Naive thymus-derived CD4-positive, alpha-beta T cell (primary cell): ENCODE data around the gene PCDHB6. TPM values are rescaled to one million over a fixed set of nuclear protein-coding genes. Genes with fewer than 3 reads are reported as not detected.
"Not testable (repeated sequence)": the region's sequence is repeated elsewhere in the genome, so short reads cannot be mapped to it uniquely, and the experiment has no call there.

Experiments used
- ATAC-seq: fragments of 150-1000 bp; cut with Tn5 transposase; 2 replicates; pipeline ENCODE4 v1.10.0; 2021; ENCODE audit warnings: mild to moderate bottlenecking, moderate library complexity
- CTCF ChIA-PET: fragments of 350-600 bp; sonication (Branson Sonifier 250); formaldehyde crosslinking; loops from one replicate; lab custom pipeline; 2021; ENCODE audit warnings: antibody characterized with exemption; lab: Charles Lee
- POLR2A ChIA-PET: fragments of 350-600 bp; sonication (Branson Sonifier 250); formaldehyde crosslinking; loops from one replicate; lab custom pipeline; 2021; ENCODE audit warnings: antibody characterized with exemption, inconsistent platforms; lab: Charles Lee
- DNase-seq, 9 donors: peaks; one replicate each; pipeline versions ENCODE4 v3.0.0 to v3.0.0-alpha.2; 2020 to 2022; ENCODE audit warnings: mixed read lengths in 1 of 9
- H3K27ac ChIP-seq: one replicate; pipeline ENCODE4 v1.7.0; 2013; ENCODE audit warnings: mild to moderate bottlenecking, low read depth, low read length, moderate library complexity
- H3K27me3 ChIP-seq, 2 donors: one replicate each; pipeline ENCODE4 v1.7.0; 2013; ENCODE audit warnings: low read length in 2 of 2, mild to moderate bottlenecking in 2 of 2, moderate library complexity in 2 of 2; ENCODE audit not compliant: control insufficient read depth in 2 of 2, insufficient read depth in 2 of 2
- H3K36me3 ChIP-seq, 3 experiments: 1 replicate in 2 of 3; 2 replicates in 1 of 3; pipeline ENCODE4 v1.7.0; 2013; ENCODE audit warnings: low read length in 3 of 3, mild to moderate bottlenecking in 3 of 3, moderate library complexity in 1 of 3; ENCODE audit not compliant: insufficient read depth in 3 of 3, control insufficient read depth in 2 of 3
- H3K4me1 ChIP-seq, 2 donors: one replicate each; pipeline ENCODE4 v1.7.0; 2013; ENCODE audit warnings: low read length in 2 of 2, mild to moderate bottlenecking in 2 of 2, moderate library complexity in 1 of 2; ENCODE audit not compliant: control insufficient read depth in 2 of 2, insufficient read depth in 2 of 2
- H3K4me3 ChIP-seq: 2 replicates; pipeline ENCODE4 v1.7.0; 2013; ENCODE audit warnings: mild to moderate bottlenecking, low read length
- H3K9me3 ChIP-seq, 3 experiments: 1 replicate in 2 of 3; 2 replicates in 1 of 3; pipeline ENCODE4 v1.7.0; 2013; ENCODE audit warnings: low read length in 3 of 3; ENCODE audit not compliant: control insufficient read depth in 2 of 3
- H3K27ac Mint-ChIP-seq, 9 donors: one replicate each; pipeline ENCODE4 v1.8.0; 2020 to 2022; ENCODE audit warnings: mixed read lengths in 9 of 9, mild to moderate bottlenecking in 8 of 9, moderate library complexity in 5 of 9, inconsistent platforms in 2 of 9
- H3K27me3 Mint-ChIP-seq, 5 donors: one replicate each; pipeline ENCODE4 v1.8.0; 2021 to 2022; ENCODE audit warnings: mixed read lengths in 5 of 5, mild to moderate bottlenecking in 1 of 5
- H3K36me3 Mint-ChIP-seq, 5 donors: one replicate each; pipeline ENCODE4 v1.8.0; 2020 to 2022; ENCODE audit warnings: mixed read lengths in 5 of 5, mild to moderate bottlenecking in 3 of 5, inconsistent platforms in 1 of 5
- H3K4me1 Mint-ChIP-seq, 7 donors: one replicate each; pipeline ENCODE4 v1.8.0; 2020 to 2022; ENCODE audit warnings: mixed read lengths in 7 of 7, mild to moderate bottlenecking in 3 of 7, inconsistent platforms in 1 of 7
- H3K4me3 Mint-ChIP-seq, 10 donors: one replicate each; pipeline ENCODE4 v1.8.0; 2020 to 2022; ENCODE audit warnings: mild to moderate bottlenecking in 10 of 10, mixed read lengths in 10 of 10, moderate library complexity in 6 of 10, inconsistent platforms in 2 of 10
- H3K9me3 Mint-ChIP-seq, 11 donors: one replicate each; pipeline ENCODE4 v1.8.0; 2020 to 2022; ENCODE audit warnings: mixed read lengths in 11 of 11, mild to moderate bottlenecking in 4 of 11, inconsistent platforms in 1 of 11, moderate library complexity in 1 of 11
- intact Hi-C, 2 donors: fragments of 100-400 bp; cut with micrococcal nuclease; formaldehyde crosslinking; loops; one replicate each; pipeline ENCODE4 v1.15.1; 2023
- polyA plus RNA-seq, 2 donors: library from polyadenylated mRNA; unstranded; fragments of 300-500 nt; fragmentation: Illumina TruSeq; gene quantifications; one replicate each; pipeline ENCODE4 v1.2.3, GENCODE V29; 2021
- total RNA-seq, 6 experiments: library from RNA in 5 of 6; stranded (reverse) in 5 of 6; gene quantifications; 1 replicate in 5 of 6; 2 replicates in 1 of 6; pipeline ENCODE4 v1.2.3 and lab custom pipeline; 2021 to 2026

PCDHB6 gene
- total and polyA plus RNA-seq, 7 experiments from 2014 or later: not detected

DNA sequence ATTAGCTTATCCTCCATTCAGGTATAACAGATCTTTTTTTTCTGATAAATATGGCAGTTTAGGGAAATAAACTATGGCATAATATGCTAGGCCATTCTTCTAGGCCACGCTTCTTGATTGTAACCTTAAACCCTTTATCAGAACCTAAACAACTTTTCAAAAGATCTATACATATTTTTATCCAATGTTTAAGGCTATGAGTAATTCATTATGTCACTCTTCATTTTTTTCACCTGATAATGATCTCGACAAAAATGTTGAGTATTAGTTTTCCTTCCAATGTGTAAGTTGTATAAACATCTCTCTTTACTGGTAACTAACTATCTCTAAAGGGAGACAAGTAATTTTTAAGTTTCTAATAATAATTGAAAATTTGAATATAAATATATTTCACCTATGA, 30.6 kb upstream of the PCDHB6 start:
- Mint-ChIP-seq H3K9me3 (peaks cover 0 to 57% (median 30%) of the 10 kb centered on the region in 11 donors), H3K4me3 (no peak overlapping the region)
- CTCF ChIA-PET: no interaction called here

DNA sequence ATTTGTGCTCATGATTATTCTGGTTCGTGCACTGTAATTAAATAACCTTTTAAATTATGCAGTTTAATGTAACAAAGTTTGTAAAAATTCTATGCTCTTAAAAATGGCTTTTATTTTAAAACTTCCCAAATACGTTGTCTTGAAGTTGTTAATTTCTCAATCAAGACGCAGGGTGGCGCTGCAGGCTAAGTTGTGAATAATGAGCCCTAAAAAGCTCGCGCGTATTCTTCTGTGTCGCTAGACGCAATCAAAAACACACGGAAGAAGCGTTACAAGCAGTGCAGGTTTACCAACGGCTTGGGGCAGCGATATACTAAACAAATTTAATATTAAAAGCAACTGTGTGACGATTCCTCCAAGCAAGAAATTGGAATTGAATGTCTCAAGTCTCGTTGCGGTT, 28.3 kb upstream of the PCDHB6 start, which contains the start of gene PCDHB4:
TSS of gene PCDHB4 (plus strand) at position 256 of the 400 bp plus-strand sequence. CDS start 181 bp downstream, outside the sequence.
- DNase-seq (no peak), ATAC-seq (no peak)
- ChIA-PET POLR2A (no interaction called here), CTCF (no interaction called here)
- no peak within 1 kb of the TSS for H3K4me3 Mint-ChIP-seq
- intact Hi-C loops: no loop called here
- no peaks in the 10 kb centered on the region for H3K4me1 Mint-ChIP-seq
- H3K9me3 Mint-ChIP-seq: peaks cover 0 to 46% (median 17%) of the 10 kb centered on the region in 11 donors
- no peak within 1 kb of the TSS for H3K4me3 ChIP-seq
- H3K9me3 ChIP-seq: peaks cover 0 to 12% (median 0%) of the 10 kb centered on the region in 3 experiments
- H3K36me3 Mint-ChIP-seq: peaks cover 0 to 10% (median 6%) of the 10 kb centered on the region in 5 donors
- H3K4me1 ChIP-seq: no peaks in the 10 kb centered on the region
- no peaks in the 10 kb centered on the region for H3K27me3 ChIP-seq
- no peak within 1 kb of the TSS for H3K27ac Mint-ChIP-seq
- H3K27me3 Mint-ChIP-seq: peaks cover 5 to 37% (median 25%) of the 10 kb centered on the region in 5 donors
- H3K27ac ChIP-seq: no peak within 1 kb of the TSS
- H3K36me3 ChIP-seq: no peaks in the 10 kb centered on the region

More for the DNA sequence above, 30.6 kb upstream of the PCDHB6 start:
- intact Hi-C loops: no loop called here
- H3K36me3 Mint-ChIP-seq: peaks cover 0 to 25% (median 7%) of the 10 kb centered on the region in 5 donors
- peaks cover 0 to 12% (median 0%) of the 10 kb centered on the region in 3 experiments for H3K9me3 ChIP-seq
- H3K4me3 ChIP-seq: no peak overlapping the region
- H3K27me3 Mint-ChIP-seq: peaks cover 5 to 33% (median 26%) of the 10 kb centered on the region in 5 donors
- H3K4me1 Mint-ChIP-seq: no peaks in the 10 kb centered on the region
- H3K4me1 ChIP-seq: no peaks in the 10 kb centered on the region
- POLR2A ChIA-PET: no interaction called here
- DNase-seq: no peak
- ATAC-seq: no peak
- H3K27ac Mint-ChIP-seq: no peak overlapping the region
- H3K27ac ChIP-seq: no peak overlapping the region
- H3K27me3 ChIP-seq: no peaks in the 10 kb centered on the region
- H3K36me3 ChIP-seq: no peaks in the 10 kb centered on the region

DNA sequence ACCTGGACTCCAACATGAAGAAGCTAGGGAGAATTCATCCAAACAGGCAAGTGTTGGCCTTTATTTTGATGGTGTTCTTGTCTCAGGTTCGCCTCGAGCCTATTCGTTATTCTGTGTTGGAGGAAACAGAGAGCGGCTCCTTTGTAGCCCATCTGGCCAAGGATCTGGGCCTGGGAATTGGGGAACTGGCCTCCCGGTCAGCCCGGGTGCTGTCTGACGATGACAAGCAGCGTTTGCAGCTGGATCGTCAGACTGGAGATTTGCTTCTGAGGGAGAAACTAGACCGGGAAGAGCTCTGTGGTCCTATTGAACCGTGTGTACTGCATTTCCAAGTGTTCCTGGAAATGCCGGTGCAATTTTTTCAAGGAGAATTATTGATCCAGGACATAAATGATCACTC, 27.9 kb upstream of the PCDHB6 start:
- no peaks in the 10 kb centered on the region for H3K4me1 Mint-ChIP-seq
- peaks cover 0 to 7% (median 6%) of the 10 kb centered on the region in 5 donors for H3K36me3 Mint-ChIP-seq
- no peak overlapping the region for H3K27ac Mint-ChIP-seq
- Histone ChIP-seq H3K9me3 (peaks cover 0 to 12% (median 0%) of the 10 kb centered on the region in 3 experiments), H3K4me1 (no peaks in the 10 kb centered on the region), H3K4me3 (no peak overlapping the region), H3K27me3 (no peaks in the 10 kb centered on the region), H3K36me3 (no peaks in the 10 kb centered on the region), H3K27ac (no peak overlapping the region)
- POLR2A ChIA-PET: no interaction called here
- peaks cover 0 to 41% (median 14%) of the 10 kb centered on the region in 11 donors for H3K9me3 Mint-ChIP-seq
- peaks cover 5 to 37% (median 25%) of the 10 kb centered on the region in 5 donors for H3K27me3 Mint-ChIP-seq
- DNase-seq (no peak), ATAC-seq (no peak)
- intact Hi-C loops: no loop called here
- no peak overlapping the region for H3K4me3 Mint-ChIP-seq
- CTCF ChIA-PET: no interaction called here

DNA sequence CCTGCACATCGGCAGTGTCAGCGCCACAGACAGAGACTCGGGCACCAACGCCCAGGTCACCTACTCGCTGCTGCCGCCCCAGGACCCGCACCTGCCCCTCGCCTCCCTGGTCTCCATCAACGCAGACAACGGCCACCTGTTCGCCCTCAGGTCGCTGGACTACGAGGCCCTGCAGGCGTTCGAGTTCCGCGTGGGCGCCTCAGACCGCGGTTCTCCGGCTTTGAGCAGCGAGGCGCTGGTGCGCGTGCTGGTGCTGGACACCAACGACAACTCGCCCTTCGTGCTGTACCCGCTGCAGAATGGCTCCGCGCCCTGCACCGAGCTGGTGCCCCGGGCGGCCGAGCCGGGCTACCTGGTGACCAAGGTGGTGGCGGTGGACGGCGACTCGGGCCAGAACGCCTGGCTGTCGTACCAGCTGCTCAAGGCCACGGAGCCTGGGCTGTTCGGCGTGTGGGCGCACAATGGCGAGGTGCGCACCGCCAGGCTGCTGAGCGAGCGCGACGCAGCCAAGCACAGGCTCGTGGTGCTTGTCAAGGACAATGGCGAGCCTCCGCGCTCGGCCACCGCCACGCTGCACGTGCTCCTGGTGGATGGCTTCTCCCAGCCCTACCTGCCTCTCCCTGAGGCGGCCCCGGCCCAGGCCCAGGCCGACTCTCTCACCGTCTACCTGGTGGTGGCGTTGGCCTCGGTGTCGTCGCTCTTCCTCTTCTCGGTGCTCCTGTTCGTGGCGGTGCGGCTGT, 26.3 kb upstream of the PCDHB6 start:
- peaks cover 5 to 43% (median 35%) of the 10 kb centered on the region in 5 donors for H3K27me3 Mint-ChIP-seq
- H3K4me3 ChIP-seq, H3K4me1 ChIP-seq, POLR2A ChIA-PET, H3K4me3 Mint-ChIP-seq, H3K27ac Mint-ChIP-seq, intact Hi-C loops, H3K4me1 Mint-ChIP-seq, H3K27ac ChIP-seq, H3K36me3 ChIP-seq, DNase-seq, ATAC-seq, H3K36me3 Mint-ChIP-seq, H3K27me3 ChIP-seq, CTCF ChIA-PET: not testable (repeated sequence)
- H3K9me3 ChIP-seq: peaks cover 0 to 12% (median 0%) of the 10 kb centered on the region in 3 experiments
- peaks cover 0 to 40% (median 12%) of the 10 kb centered on the region in 11 donors for H3K9me3 Mint-ChIP-seq

DNA sequence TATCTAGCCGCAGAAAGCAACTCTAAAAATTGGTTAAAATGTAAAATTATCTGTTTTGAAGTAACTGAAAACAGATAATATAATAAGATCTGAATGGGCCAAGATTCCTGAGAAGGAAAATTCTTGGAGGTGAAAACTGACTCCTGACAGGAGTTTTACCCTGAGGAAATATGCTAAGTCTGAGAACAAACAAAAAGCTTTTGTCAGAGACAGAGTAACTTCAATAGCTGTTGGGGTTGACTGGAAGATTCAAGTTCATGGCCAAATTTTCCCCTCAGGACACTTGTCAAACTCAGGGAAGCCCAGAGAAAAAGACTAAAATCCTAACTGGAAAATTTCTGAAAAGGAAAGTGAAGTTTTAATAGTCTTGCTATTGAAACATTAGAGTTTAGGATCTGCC, 22.6 kb upstream of the PCDHB6 start:
- H3K27ac ChIP-seq: no peak overlapping the region
- H3K36me3 ChIP-seq: no peaks in the 10 kb centered on the region
- H3K27ac Mint-ChIP-seq: no peak overlapping the region
- peaks cover 0 to 6% (median 0%) of the 10 kb centered on the region in 3 experiments for H3K9me3 ChIP-seq
- ATAC-seq (no peak), DNase-seq (no peak)
- no peaks in the 10 kb centered on the region for H3K27me3 ChIP-seq
- H3K27me3 Mint-ChIP-seq: peaks cover 5 to 47% (median 30%) of the 10 kb centered on the region in 5 donors
- no peak overlapping the region for H3K4me3 ChIP-seq
- H3K36me3 Mint-ChIP-seq: peaks cover 0 to 7% (median 6%) of the 10 kb centered on the region in 5 donors
- ChIA-PET CTCF (no interaction called here), POLR2A (no interaction called here)
- H3K4me1 Mint-ChIP-seq: no peaks in the 10 kb centered on the region
- H3K9me3 Mint-ChIP-seq: peaks cover 0 to 38% (median 16%) of the 10 kb centered on the region in 11 donors
- no peak overlapping the region for H3K4me3 Mint-ChIP-seq
- no peaks in the 10 kb centered on the region for H3K4me1 ChIP-seq
- intact Hi-C loops: no loop called here

DNA sequence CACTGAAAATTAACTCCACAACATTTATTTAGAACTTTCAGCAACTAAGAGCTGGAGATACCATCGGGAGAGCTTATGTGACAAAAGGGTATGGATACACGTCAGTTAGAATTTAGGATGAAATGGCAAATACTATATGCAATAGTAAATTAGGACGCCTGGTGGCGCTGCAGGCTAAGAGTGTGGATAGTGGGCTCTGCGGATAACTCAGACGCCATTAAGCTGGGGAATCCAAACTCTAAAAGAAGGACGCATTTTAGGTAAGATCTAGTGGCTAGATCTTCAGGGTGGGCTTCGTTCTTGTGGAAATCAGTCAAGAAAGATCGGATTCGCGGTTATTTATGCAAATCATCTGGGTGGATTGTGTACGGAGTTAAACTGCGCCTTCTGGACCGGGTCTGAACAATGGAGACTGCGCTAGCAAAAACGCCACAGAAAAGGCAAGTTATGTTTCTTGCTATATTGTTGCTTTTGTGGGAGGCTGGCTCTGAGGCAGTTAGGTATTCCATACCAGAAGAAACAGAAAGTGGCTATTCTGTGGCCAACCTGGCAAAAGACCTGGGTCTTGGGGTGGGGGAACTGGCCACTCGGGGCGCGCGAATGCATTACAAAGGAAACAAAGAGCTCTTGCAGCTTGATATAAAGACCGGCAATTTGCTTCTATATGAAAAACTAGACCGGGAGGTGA, 14.7 kb upstream of the PCDHB6 start, which contains the start of gene PCDHB5:
TSS of gene PCDHB5 (plus strand) at position 177 of the 688 bp plus-strand sequence. CDS start at position 406, 229 bp downstream.
- Mint-ChIP-seq H3K4me1 (peaks cover 0 to 9% (median 5%) of the 10 kb centered on the region in 7 donors), H3K4me3 (peak within 1 kb of the TSS; percentile 16 to 78 (median 67)), H3K27ac (no peak within 1 kb of the TSS), H3K9me3 (peaks cover 3 to 80% (median 41%) of the 10 kb centered on the region in 11 donors), H3K27me3 (peaks cover 0 to 63% (median 48%) of the 10 kb centered on the region in 5 donors), H3K36me3 (peaks cover 2 to 30% (median 3%) of the 10 kb centered on the region in 5 donors)
- H3K36me3 ChIP-seq: no peaks in the 10 kb centered on the region
- ATAC-seq: no peak
- intact Hi-C loops: no loop called here
- H3K27ac ChIP-seq: no peak within 1 kb of the TSS
- ChIA-PET CTCF (interaction anchor here (0.6 to 1.3 kb wide), 2 partner anchors 136 to 428 kb away, joined by 3 to 5 read pairs; no protein-coding TSS in a partner anchor), POLR2A (no interaction called here)
- H3K4me1 ChIP-seq: no peaks in the 10 kb centered on the region
- no peak for DNase-seq
- no peaks in the 10 kb centered on the region for H3K27me3 ChIP-seq
- H3K4me3 ChIP-seq: peak within 1 kb of the TSS; percentile 29
- peaks cover 0 to 16% (median 0%) of the 10 kb centered on the region in 3 experiments for H3K9me3 ChIP-seq
